GM10248 (cell line): Measurements from ENCODE around the gene NAP1L1.

ENCODE experiments used
- CTCF ChIA-PET: fragments of 300-600 bp; sonication (Branson Sonifier 250); formaldehyde crosslinking; extraction: SDS; loops from one replicate; lab custom pipeline; 2021; ENCODE audit warnings: antibody characterized with exemption; lab: Yijun Ruan, JAX
- POLR2A ChIA-PET: fragments of 350-650 bp; sonication (Branson Sonifier 250); formaldehyde crosslinking; extraction: SDS; loops from one replicate; lab custom pipeline; 2020; ENCODE audit warnings: antibody characterized with exemption; lab: Yijun Ruan, JAX
- DNase-seq: peaks from one replicate; pipeline ENCODE4 v3.0.0; 2012; ENCODE audit errors: extremely low spot score
- CTCF ChIP-seq: IDR thresholded peaks from 2 replicates; pipeline ENCODE4 v1.5.1; 2012; ENCODE audit warnings: mild to moderate bottlenecking, low read depth; ENCODE audit errors: extremely low read depth, missing control alignments, control extremely low read depth

NAP1L1 gene

GRCh38 chr12:76006028-76006925, 78.2 kb downstream of the NAP1L1 start:
- POLR2A ChIA-PET: no interaction called here
- TF ChIP-seq CTCF: no peak
- no peak for DNase-seq
- CTCF ChIA-PET: interaction anchor here (0.8 to 2.3 kb wide), 3 partner anchors 18 to 94 kb away, joined by 3 to 8 read pairs (median 4); partner anchors contain the start of gene PHLDA1

GRCh38 chr12:76003355-76003638, 81.2 kb downstream of the NAP1L1 start:
- TF ChIP-seq CTCF: no peak
- ChIA-PET POLR2A (no interaction called here), CTCF (interaction anchor here (1.7 kb wide), 1 partner anchor 9 kb away, joined by 6 read pairs; no protein-coding TSS in a partner anchor)
- DNase-seq: no peak

- POLR2A ChIA-PET: no interaction called here
- TF ChIP-seq CTCF: no peak
- CTCF ChIA-PET: interaction anchor here (0.6 to 1.7 kb wide), 2 partner anchors 10 to 45 kb away, joined by 3 to 6 read pairs; no protein-coding TSS in a partner anchor
- DNase-seq: no peak
These were observed 81.7 kb downstream of the NAP1L1 start for GRCh38 chr12:76002598-76003354.

GRCh38 chr12:75998292-75999063, 86.0 kb downstream of the NAP1L1 start:
- TF ChIP-seq CTCF: no peak
- POLR2A ChIA-PET: interaction anchor here (0.6 kb wide), 1 partner anchor 33 kb away, joined by 6 read pairs; the partner anchor contains the start of gene PHLDA1
- DNase-seq: no peak
- CTCF ChIA-PET: no interaction called here

- POLR2A ChIA-PET: interaction anchor here (0.6 kb wide), 1 partner anchor 34 kb away, joined by 6 read pairs; the partner anchor contains the start of gene PHLDA1
- no peak for DNase-seq
- TF ChIP-seq CTCF: no peak
- CTCF ChIA-PET: no interaction called here
These were observed 86.8 kb downstream of the NAP1L1 start for GRCh38 chr12:75997658-75998057.
